ENCODE results near the gene ASXL1.

GRCh38 chr20:32370897-32371296 lies 12.8 kb downstream of the ASXL1 start:
- TF ChIP-seq POLR2AphosphoS5 (IDR thresholded peaks at IDR 0.05) (no peak), POLR2A (IDR thresholded peaks at IDR 0.05) (no peak)

Data from gastroesophageal sphincter (tissue), 2 donors.